Activated CD8-positive, alpha-beta T cell treated with anti-CD3 and anti-CD28 coated beads, Interleukin-2, amount 10 ng/mL, durations not matched to agents 7 days and 5 days (primary cell): ENCODE data around the gene NOSIP. TPM values are rescaled to one million over a fixed set of nuclear protein-coding genes. Genes with fewer than 3 reads are reported as not detected.

Experiments used
- ATAC-seq: fragments of 150-1000 bp; cut with Tn5 transposase; one replicate; pipeline ENCODE4 v1.10.0; 2021; ENCODE audit warnings: moderate library complexity
- CTCF ChIA-PET: fragments of 350-600 bp; sonication (Branson Sonifier 250); formaldehyde crosslinking; loops from one replicate; lab custom pipeline; 2021; ENCODE audit warnings: antibody characterized with exemption; lab: Charles Lee
- POLR2A ChIA-PET: fragments of 350-600 bp; sonication (Branson Sonifier 250); formaldehyde crosslinking; loops from one replicate; lab custom pipeline; 2021; ENCODE audit warnings: antibody characterized with exemption; lab: Charles Lee
- DNase-seq: peaks from one replicate; pipeline ENCODE4 v3.0.0-alpha.2; 2020
- H3K27ac Mint-ChIP-seq: one replicate; pipeline ENCODE4 v1.8.0; 2021; ENCODE audit warnings: mild to moderate bottlenecking, mixed read lengths
- H3K27me3 Mint-ChIP-seq: one replicate; pipeline ENCODE4 v1.8.0; 2021; ENCODE audit warnings: low read depth, mixed read lengths
- H3K36me3 Mint-ChIP-seq: one replicate; pipeline ENCODE4 v1.8.0; 2021; ENCODE audit warnings: low read depth, mixed read lengths
- H3K4me1 Mint-ChIP-seq: one replicate; pipeline ENCODE4 v1.8.0; 2021; ENCODE audit warnings: low read depth, mixed read lengths
- H3K4me3 Mint-ChIP-seq: one replicate; pipeline ENCODE4 v1.8.0; 2021; ENCODE audit warnings: mild to moderate bottlenecking, mixed read lengths
- H3K9me3 Mint-ChIP-seq: one replicate; pipeline ENCODE4 v1.8.0; 2022; ENCODE audit warnings: mixed read lengths; ENCODE audit not compliant: insufficient read depth
- total RNA-seq, 2 experiments: library from RNA; stranded (reverse); gene quantifications; one replicate each; pipeline ENCODE4 v1.2.3, GENCODE V29; 2021

Gene NOSIP
- total RNA-seq, 2 experiments from 2014 or later = 147 to 159 TPM

DNA sequence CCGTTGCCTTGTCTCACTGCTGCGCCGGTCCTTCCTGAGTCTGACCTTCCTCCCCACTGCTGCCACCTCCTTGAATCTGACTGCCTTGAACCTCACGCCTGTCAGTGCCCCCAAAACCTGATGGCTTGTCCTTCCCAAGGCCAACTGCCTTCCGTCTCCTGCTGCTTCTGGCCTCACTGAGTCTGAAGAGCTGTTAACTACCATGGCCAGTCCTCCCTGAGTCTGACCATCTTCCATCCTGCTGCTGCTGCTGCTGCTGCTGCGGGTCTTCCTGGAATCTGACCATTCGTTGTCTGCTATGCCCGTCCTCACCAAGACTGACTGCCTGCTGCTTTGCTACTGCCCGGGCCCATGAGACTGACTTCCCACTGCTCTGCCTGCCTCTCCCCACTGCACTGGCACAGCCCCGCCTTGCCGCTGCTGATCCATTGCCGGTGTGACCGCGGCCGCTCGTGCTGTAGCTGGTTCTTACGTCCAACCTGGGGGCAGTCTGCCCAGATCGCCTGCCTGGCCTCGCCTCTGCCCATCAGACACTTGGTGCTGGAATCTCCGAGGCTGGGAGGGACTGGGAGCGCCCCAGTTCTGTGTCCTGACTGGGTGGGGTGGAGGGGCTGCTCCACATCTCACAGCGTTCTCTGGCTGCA lies 55.4 kb downstream of the NOSIP start:
- peaks cover 7% of the 10 kb centered on the region for H3K27me3 Mint-ChIP-seq
- peaks cover 3% of the 10 kb centered on the region for H3K36me3 Mint-ChIP-seq
- no peaks in the 10 kb centered on the region for H3K9me3 Mint-ChIP-seq
- DNase-seq = no peak
- no peak overlapping the region for H3K4me3 Mint-ChIP-seq
- H3K4me1 Mint-ChIP-seq = peaks cover 15% of the 10 kb centered on the region
- ChIA-PET CTCF (no interaction called here), POLR2A (no interaction called here)
- ATAC-seq = no peak
- no peak overlapping the region for H3K27ac Mint-ChIP-seq

- DNase-seq = no peak
- Mint-ChIP-seq H3K27me3 (peaks cover 3% of the 10 kb centered on the region), H3K4me1 (peaks cover 5% of the 10 kb centered on the region), H3K36me3 (no peaks in the 10 kb centered on the region), H3K27ac (no peak overlapping the region), H3K9me3 (no peaks in the 10 kb centered on the region), H3K4me3 (no peak overlapping the region)
- ATAC-seq = no peak
- ChIA-PET POLR2A (interaction anchor here (0.5 kb wide), 1 partner anchor 52 kb away, joined by 4 read pairs; no protein-coding TSS in a partner anchor), CTCF (interaction anchor here (1.0 to 1.4 kb wide), 2 partner anchors 17 to 26 kb away, joined by 4 to 5 read pairs; no protein-coding TSS in a partner anchor)
These were observed 59.5 kb downstream of the NOSIP start for GRCh38 chr19:49520705-49521319.

DNA sequence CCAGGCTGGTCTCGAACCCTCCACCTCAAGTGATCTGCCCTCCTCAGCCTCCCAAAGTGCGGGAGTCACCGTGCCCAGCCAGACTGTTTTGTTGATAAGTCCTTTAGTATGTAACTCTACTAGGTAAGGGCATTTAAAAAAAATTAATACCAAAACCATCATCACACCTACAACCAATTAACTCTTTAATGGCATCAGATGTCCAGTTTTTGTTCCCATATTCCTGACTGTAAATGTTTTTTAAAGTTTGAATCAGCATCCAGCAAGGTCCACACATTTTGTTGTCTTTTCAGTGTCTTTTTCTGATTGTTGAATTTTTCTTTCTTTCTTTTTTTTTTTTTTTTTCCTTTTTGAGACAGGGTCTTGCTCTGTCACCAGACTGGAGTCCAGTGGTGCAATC lies 62.3 kb downstream of the NOSIP start:
- POLR2A ChIA-PET = no interaction called here
- H3K4me3 Mint-ChIP-seq = no peak overlapping the region

GRCh38 chr19:49515767-49516166 lies 64.6 kb downstream of the NOSIP start:
- DNase-seq = no peak
- H3K4me3 Mint-ChIP-seq = no peak overlapping the region
- no peak for ATAC-seq
- peaks cover 3% of the 10 kb centered on the region for H3K27me3 Mint-ChIP-seq
- no peaks in the 10 kb centered on the region for H3K9me3 Mint-ChIP-seq
- no peak overlapping the region for H3K27ac Mint-ChIP-seq
- peaks cover 28% of the 10 kb centered on the region for H3K4me1 Mint-ChIP-seq
- ChIA-PET CTCF (interaction anchor here (0.9 to 4.5 kb wide), 4 partner anchors 9 to 31 kb away, joined by 3 to 20 read pairs (median 6); partner anchors contain the start of gene RCN3), POLR2A (no interaction called here)
- no peaks in the 10 kb centered on the region for H3K36me3 Mint-ChIP-seq

More for the DNA sequence above, 62.3 kb downstream of the NOSIP start:
- CTCF ChIA-PET = interaction anchor here (1.0 kb wide), 1 partner anchor 29 kb away, joined by 3 read pairs; no protein-coding TSS in a partner anchor
- ATAC-seq = no peak
- Mint-ChIP-seq H3K36me3 (no peaks in the 10 kb centered on the region), H3K27ac (no peak overlapping the region), H3K27me3 (peaks cover 3% of the 10 kb centered on the region), H3K4me1 (peaks cover 12% of the 10 kb centered on the region), H3K9me3 (no peaks in the 10 kb centered on the region)
- DNase-seq = no peak

- no peaks in the 10 kb centered on the region for H3K9me3 Mint-ChIP-seq
- H3K27me3 Mint-ChIP-seq = no peaks in the 10 kb centered on the region
- H3K27ac Mint-ChIP-seq = no peak overlapping the region
- H3K4me1 Mint-ChIP-seq = peaks cover 28% of the 10 kb centered on the region
- ChIA-PET POLR2A (no interaction called here), CTCF (interaction anchor here (1.5 to 4.5 kb wide), 5 partner anchors 33 to 56 kb away, joined by 4 to 20 read pairs (median 5); no protein-coding TSS in a partner anchor)
- ATAC-seq = no peak
- DNase-seq = no peak
- H3K36me3 Mint-ChIP-seq = no peaks in the 10 kb centered on the region
- peak overlapping the region; percentile 74 for H3K4me3 Mint-ChIP-seq
These were observed 66.2 kb downstream of the NOSIP start for GRCh38 chr19:49514151-49514550.

DNA sequence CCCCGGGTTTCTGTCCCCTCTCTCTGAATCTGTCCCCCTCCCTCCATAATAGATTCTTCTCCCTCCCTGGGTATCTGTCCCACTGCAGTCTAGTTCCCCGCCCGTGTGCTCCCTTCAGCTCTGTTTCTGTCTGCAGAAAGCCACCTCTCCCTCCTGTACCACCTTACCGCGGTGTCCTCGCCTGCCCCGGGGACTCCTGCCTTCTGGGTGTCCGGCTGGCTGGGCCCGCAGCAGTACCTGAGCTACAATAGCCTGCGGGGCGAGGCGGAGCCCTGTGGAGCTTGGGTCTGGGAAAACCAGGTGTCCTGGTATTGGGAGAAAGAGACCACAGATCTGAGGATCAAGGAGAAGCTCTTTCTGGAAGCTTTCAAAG lies 66.6 kb downstream of the NOSIP start:
- Mint-ChIP-seq H3K36me3 (no peaks in the 10 kb centered on the region), H3K4me3 (peak overlapping the region; percentile 74), H3K27me3 (no peaks in the 10 kb centered on the region), H3K27ac (peak overlapping the region; percentile 69), H3K4me1 (peaks cover 28% of the 10 kb centered on the region), H3K9me3 (no peaks in the 10 kb centered on the region)
- CTCF ChIA-PET = interaction anchor here (1.5 to 4.5 kb wide), 5 partner anchors 33 to 57 kb away, joined by 4 to 20 read pairs (median 5); no protein-coding TSS in a partner anchor
- POLR2A ChIA-PET = interaction anchor here (1.3 kb wide), 1 partner anchor 67 kb away, joined by 4 read pairs; the partner anchor contains the start of gene NOSIP
- no peak for DNase-seq
- peak; percentile 17 for ATAC-seq

DNA sequence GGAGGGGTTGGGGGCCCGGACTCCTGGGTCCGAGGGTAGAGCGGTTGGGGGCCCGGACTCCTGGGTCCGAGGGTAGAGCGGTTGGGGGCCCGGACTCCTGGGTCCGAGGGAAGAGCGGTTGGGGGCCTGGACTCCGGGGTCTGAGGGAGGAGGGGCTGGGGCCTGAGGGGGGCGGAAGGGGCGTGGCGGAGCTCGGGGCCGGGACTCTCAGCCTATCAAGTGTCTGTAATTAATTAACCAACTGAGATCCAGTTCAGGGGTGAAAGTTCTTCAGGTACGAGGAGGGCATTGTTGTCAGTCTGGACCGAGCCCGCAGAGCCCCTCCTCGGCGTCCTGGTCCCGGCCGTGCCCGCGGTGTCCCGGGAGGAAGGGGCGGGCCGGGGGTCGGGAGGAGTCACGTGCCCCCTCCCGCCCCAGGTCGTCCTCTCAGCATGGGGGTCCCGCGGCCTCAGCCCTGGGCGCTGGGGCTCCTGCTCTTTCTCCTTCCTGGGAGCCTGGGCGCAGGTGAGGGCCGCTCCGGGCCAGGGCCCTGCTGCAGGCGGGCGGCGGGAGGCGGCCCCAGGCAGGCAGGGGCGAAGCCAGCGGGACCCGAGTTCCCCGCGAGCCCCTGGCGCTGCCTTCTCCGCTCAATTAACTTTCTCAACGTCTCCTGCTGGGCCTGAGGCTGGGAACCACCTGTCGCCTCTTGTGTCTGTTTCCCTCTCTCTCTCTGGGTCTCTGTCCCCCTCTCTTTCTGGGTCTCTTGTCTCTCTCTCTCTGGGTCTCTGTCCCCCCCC lies 67.2 kb downstream of the NOSIP start:
- ChIA-PET CTCF (interaction anchor here (1.5 to 4.5 kb wide), 5 partner anchors 34 to 57 kb away, joined by 4 to 20 read pairs (median 5); no protein-coding TSS in a partner anchor), POLR2A (interaction anchor here (1.3 kb wide), 1 partner anchor 67 kb away, joined by 4 read pairs; the partner anchor contains the start of gene NOSIP)
- DNase-seq = no peak
- Mint-ChIP-seq H3K9me3 (no peaks in the 10 kb centered on the region), H3K4me3 (peak overlapping the region; percentile 74), H3K27ac (peak overlapping the region; percentile 69), H3K4me1 (peaks cover 28% of the 10 kb centered on the region), H3K36me3 (no peaks in the 10 kb centered on the region), H3K27me3 (peaks cover 1% of the 10 kb centered on the region)
- peak; percentile 78 for ATAC-seq

DNA sequence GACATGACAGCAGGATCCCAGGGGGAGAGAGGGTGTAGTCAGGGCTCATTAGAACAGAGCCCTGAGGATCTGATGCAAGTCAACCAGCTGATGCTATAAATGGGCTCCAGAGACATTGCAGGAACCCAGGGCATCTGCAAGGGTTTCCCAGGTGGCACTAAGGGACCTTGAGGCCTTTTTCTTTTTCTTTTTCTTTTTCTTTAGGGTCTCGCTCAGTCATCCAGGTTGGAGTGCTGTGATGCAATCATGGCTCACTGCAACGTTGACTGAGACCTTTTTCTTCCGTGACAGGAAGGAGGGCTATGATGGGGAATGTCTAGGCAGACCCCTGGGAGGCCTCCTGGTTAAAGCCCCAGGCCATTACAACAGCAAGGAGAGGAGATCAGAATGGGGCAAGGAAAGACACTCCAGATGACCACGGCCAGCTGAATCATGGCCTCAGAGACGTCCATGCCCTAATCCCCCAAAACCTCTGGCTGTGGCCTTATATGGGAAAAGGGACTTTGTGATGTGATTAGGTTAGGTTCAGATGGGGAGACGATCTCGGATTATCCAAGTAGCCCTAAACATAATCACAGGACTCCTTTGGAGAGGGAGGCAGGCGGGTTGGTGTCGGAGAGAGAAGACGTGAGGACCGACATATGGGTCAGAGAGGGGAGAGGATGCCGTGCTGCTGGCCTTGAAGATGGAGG lies 72.4 kb downstream of the NOSIP start:
- H3K4me1 Mint-ChIP-seq = peaks cover 33% of the 10 kb centered on the region
- no peaks in the 10 kb centered on the region for H3K9me3 Mint-ChIP-seq
- peaks cover 2% of the 10 kb centered on the region for H3K27me3 Mint-ChIP-seq
- H3K27ac Mint-ChIP-seq = peak overlapping the region; percentile 45
- POLR2A ChIA-PET = interaction anchor here (0.7 kb wide), 1 partner anchor 415 kb away, joined by 3 read pairs; no protein-coding TSS in a partner anchor
- CTCF ChIA-PET = interaction anchor here (1.0 to 10.8 kb wide), 7 partner anchors 20 to 170 kb away, joined by 3 to 211 read pairs (median 6); partner anchors contain the start of genes PRMT1 and RCN3
- ATAC-seq (no peak), DNase-seq (no peak)
- H3K4me3 Mint-ChIP-seq = no peak overlapping the region
- H3K36me3 Mint-ChIP-seq = no peaks in the 10 kb centered on the region

GRCh38 chr19:49506575-49507105 lies 73.7 kb downstream of the NOSIP start:
- ATAC-seq = peak; percentile 81
- no peaks in the 10 kb centered on the region for H3K36me3 Mint-ChIP-seq
- no peaks in the 10 kb centered on the region for H3K9me3 Mint-ChIP-seq
- H3K4me3 Mint-ChIP-seq = no peak overlapping the region
- ChIA-PET POLR2A (no interaction called here), CTCF (interaction anchor here (0.6 to 10.8 kb wide), 18 partner anchors 9 to 172 kb away, joined by 3 to 211 read pairs (median 5); partner anchors contain the start of genes PRMT1, RCN3 and RRAS)
- H3K4me1 Mint-ChIP-seq = peaks cover 36% of the 10 kb centered on the region
- H3K27me3 Mint-ChIP-seq = peaks cover 2% of the 10 kb centered on the region
- DNase-seq = peak; percentile 86
- peak overlapping the region; percentile 19 for H3K27ac Mint-ChIP-seq
